Dendritic cell treated with granulocyte-macrophage colony-stimulating factor and Interleukin-4, amounts not matched to agents 40 ng/mL and 50 ng/mL, for 4 days (primary cell): ENCODE results near the gene XPC.
"Not testable (repeated sequence)": the region's sequence is repeated elsewhere in the genome, so short reads cannot be mapped to it uniquely, and the experiment has no call there.

Experiments used
- H3K27ac Mint-ChIP-seq: one replicate; pipeline ENCODE4 v1.8.0; 2022; ENCODE audit warnings: mild to moderate bottlenecking, mixed read lengths
- H3K27me3 Mint-ChIP-seq: one replicate; pipeline ENCODE4 v1.8.0; 2022; ENCODE audit warnings: mild to moderate bottlenecking, mixed read lengths
- H3K36me3 Mint-ChIP-seq: one replicate; pipeline ENCODE4 v1.8.0; 2022; ENCODE audit warnings: low read depth, mixed read lengths
- H3K4me1 Mint-ChIP-seq: one replicate; pipeline ENCODE4 v1.8.0; 2022; ENCODE audit warnings: low read depth, mixed read lengths
- H3K4me3 Mint-ChIP-seq: one replicate; pipeline ENCODE4 v1.8.0; 2022; ENCODE audit warnings: mild to moderate bottlenecking, moderate library complexity, mixed read lengths
- H3K9me3 Mint-ChIP-seq: one replicate; pipeline ENCODE4 v1.8.0; 2022; ENCODE audit warnings: mixed read lengths
- intact Hi-C: fragments of 100-400 bp; cut with micrococcal nuclease; formaldehyde crosslinking; loops from one replicate; pipeline ENCODE4 v1.15.0; 2022

The XPC gene

GRCh38 chr3:14178247-14179113 is at the start of gene XPC, which contains the start of gene LSM3:
XPC (minus strand) TSS chr3:14178601; CDS start chr3:14178568, 33 bp downstream.
LSM3 (plus strand) TSS chr3:14178817; CDS start chr3:14178861, 44 bp downstream.
- Mint-ChIP-seq H3K4me1 (peaks cover 43% of the 10 kb centered on the region), H3K27me3 (no peaks in the 10 kb centered on the region), H3K9me3 (no peaks in the 10 kb centered on the region), H3K36me3 (peaks cover 31% of the 10 kb centered on the region), H3K4me3 (peak within 1 kb of the TSS; percentile 91), H3K27ac (peak within 1 kb of the TSS; percentile 98)
- intact Hi-C loops: loop anchor here (1.0 to 10.0 kb wide), 4 partner anchors 34 to 474 kb away; partner anchors contain the start of genes CCDC174 and CHCHD4

GRCh38 chr3:14227856-14228255 is 49.5 kb upstream of the XPC start:
- Mint-ChIP-seq H3K9me3 (no peaks in the 10 kb centered on the region), H3K4me1 (peaks cover 23% of the 10 kb centered on the region), H3K27ac (no peak overlapping the region), H3K4me3 (no peak overlapping the region), H3K27me3 (peaks cover 10% of the 10 kb centered on the region), H3K36me3 (no peaks in the 10 kb centered on the region)
- intact Hi-C loops: no loop called here

- H3K4me1 Mint-ChIP-seq: peaks cover 11% of the 10 kb centered on the region
- H3K9me3 Mint-ChIP-seq, H3K4me3 Mint-ChIP-seq, intact Hi-C loops, H3K36me3 Mint-ChIP-seq, H3K27me3 Mint-ChIP-seq, H3K27ac Mint-ChIP-seq: not testable (repeated sequence)
Observed at GRCh38 chr3:14226351-14226750, 48.0 kb upstream of the XPC start.

- intact Hi-C loops: no loop called here
- peaks cover 17% of the 10 kb centered on the region for H3K9me3 Mint-ChIP-seq
- H3K27ac Mint-ChIP-seq: peak overlapping the region; percentile 4
- H3K4me3 Mint-ChIP-seq: no peak overlapping the region
- no peaks in the 10 kb centered on the region for H3K27me3 Mint-ChIP-seq
- peaks cover 11% of the 10 kb centered on the region for H3K4me1 Mint-ChIP-seq
- H3K36me3 Mint-ChIP-seq: no peaks in the 10 kb centered on the region
Observed at GRCh38 chr3:14225421-14225820, 47.0 kb upstream of the XPC start.

GRCh38 chr3:14224895-14225294 is 46.5 kb upstream of the XPC start:
- Mint-ChIP-seq H3K9me3 (peaks cover 22% of the 10 kb centered on the region), H3K4me3 (no peak overlapping the region), H3K36me3 (no peaks in the 10 kb centered on the region), H3K27ac (no peak overlapping the region), H3K27me3 (no peaks in the 10 kb centered on the region), H3K4me1 (peaks cover 11% of the 10 kb centered on the region)
- intact Hi-C loops: no loop called here

GRCh38 chr3:14223595-14223994 is 45.2 kb upstream of the XPC start:
- Mint-ChIP-seq H3K27ac (no peak overlapping the region), H3K9me3 (peaks cover 22% of the 10 kb centered on the region), H3K4me1 (peaks cover 11% of the 10 kb centered on the region), H3K36me3 (no peaks in the 10 kb centered on the region), H3K27me3 (no peaks in the 10 kb centered on the region), H3K4me3 (no peak overlapping the region)
- intact Hi-C loops: no loop called here

- no peaks in the 10 kb centered on the region for H3K36me3 Mint-ChIP-seq
- H3K27me3 Mint-ChIP-seq: no peaks in the 10 kb centered on the region
- H3K4me1 Mint-ChIP-seq: peaks cover 11% of the 10 kb centered on the region
- H3K4me3 Mint-ChIP-seq: no peak overlapping the region
- no peak overlapping the region for H3K27ac Mint-ChIP-seq
- H3K9me3 Mint-ChIP-seq: peaks cover 22% of the 10 kb centered on the region
- intact Hi-C loops: no loop called here
Observed at GRCh38 chr3:14222900-14223594, 44.6 kb upstream of the XPC start.

GRCh38 chr3:14222457-14222856 is 44.1 kb upstream of the XPC start:
- H3K27ac Mint-ChIP-seq: no peak overlapping the region

GRCh38 chr3:14221902-14222301 is 43.5 kb upstream of the XPC start:
- H3K9me3 Mint-ChIP-seq: peaks cover 22% of the 10 kb centered on the region
- peaks cover 11% of the 10 kb centered on the region for H3K4me1 Mint-ChIP-seq
- H3K4me3 Mint-ChIP-seq: no peak overlapping the region
- H3K36me3 Mint-ChIP-seq: no peaks in the 10 kb centered on the region
- intact Hi-C loops: no loop called here
- no peak overlapping the region for H3K27ac Mint-ChIP-seq
- H3K27me3 Mint-ChIP-seq: no peaks in the 10 kb centered on the region

More at GRCh38 chr3:14222457-14222856, 44.1 kb upstream of the XPC start:
- peaks cover 22% of the 10 kb centered on the region for H3K9me3 Mint-ChIP-seq
- H3K4me1 Mint-ChIP-seq: peaks cover 11% of the 10 kb centered on the region
- no peaks in the 10 kb centered on the region for H3K27me3 Mint-ChIP-seq
- no peak overlapping the region for H3K4me3 Mint-ChIP-seq
- H3K36me3 Mint-ChIP-seq: no peaks in the 10 kb centered on the region
- intact Hi-C loops: no loop called here

- Mint-ChIP-seq H3K27ac (no peak overlapping the region), H3K4me3 (no peak overlapping the region), H3K27me3 (no peaks in the 10 kb centered on the region), H3K4me1 (peaks cover 9% of the 10 kb centered on the region), H3K36me3 (no peaks in the 10 kb centered on the region), H3K9me3 (peaks cover 22% of the 10 kb centered on the region)
- intact Hi-C loops: no loop called here
Observed at GRCh38 chr3:14220933-14221332, 42.5 kb upstream of the XPC start.

GRCh38 chr3:14218355-14218754 is 40.0 kb upstream of the XPC start:
- intact Hi-C loops: no loop called here
- no peak overlapping the region for H3K4me3 Mint-ChIP-seq
- no peaks in the 10 kb centered on the region for H3K4me1 Mint-ChIP-seq
- H3K27me3 Mint-ChIP-seq: no peaks in the 10 kb centered on the region
- H3K27ac Mint-ChIP-seq: no peak overlapping the region
- H3K9me3 Mint-ChIP-seq: peaks cover 22% of the 10 kb centered on the region
- no peaks in the 10 kb centered on the region for H3K36me3 Mint-ChIP-seq

GRCh38 chr3:14216257-14217048 is 38.1 kb upstream of the XPC start:
- Mint-ChIP-seq H3K9me3 (peaks cover 12% of the 10 kb centered on the region), H3K27me3 (no peaks in the 10 kb centered on the region), H3K4me1 (no peaks in the 10 kb centered on the region), H3K4me3 (peak overlapping the region; percentile 70), H3K27ac (peak overlapping the region; percentile 77), H3K36me3 (no peaks in the 10 kb centered on the region)
- intact Hi-C loops: no loop called here

GRCh38 chr3:14214764-14215163 is 36.4 kb upstream of the XPC start:
- H3K4me1 Mint-ChIP-seq: no peaks in the 10 kb centered on the region
- intact Hi-C loops: no loop called here
- H3K27ac Mint-ChIP-seq: no peak overlapping the region
- no peak overlapping the region for H3K4me3 Mint-ChIP-seq
- H3K36me3 Mint-ChIP-seq: no peaks in the 10 kb centered on the region
- no peaks in the 10 kb centered on the region for H3K27me3 Mint-ChIP-seq
- no peaks in the 10 kb centered on the region for H3K9me3 Mint-ChIP-seq
